OCI-LY1 (cell line): ENCODE measurements around the gene LIF.

Source experiments
- H2AFZ ChIP-seq: fragments of 200-600 bp; sonication (generic), shearing (Covaris generic); 2 replicates; pipeline ENCODE4 v1.6.0; 2014; ENCODE audit warnings: antibody characterized with exemption, mild to moderate bottlenecking, low read length
- H3F3A ChIP-seq: fragments of 200-600 bp; sonication (generic), shearing (Covaris generic); 2 replicates; pipeline ENCODE4 v1.6.0; 2014; ENCODE audit warnings: mild to moderate bottlenecking, antibody characterized with exemption, low read length, moderate library complexity; ENCODE audit not compliant: insufficient read depth
- H3K27ac ChIP-seq: fragments of 200-600 bp; sonication (generic); 2 replicates; pipeline ENCODE4 v1.5.1; 2014; ENCODE audit warnings: low read length, mixed run types, mild to moderate bottlenecking, low read depth; ENCODE audit not compliant: poor library complexity, severe bottlenecking
- H3K27me3 ChIP-seq: fragments of 200-600 bp; sonication (generic); 2 replicates; pipeline ENCODE4 v1.6.0; 2014; ENCODE audit warnings: antibody characterized with exemption, mild to moderate bottlenecking, low read length, moderate library complexity; ENCODE audit not compliant: insufficient read depth
- H3K36me3 ChIP-seq: fragments of 200-600 bp; sonication (generic); 2 replicates; pipeline ENCODE4 v1.6.1; 2014; ENCODE audit warnings: mild to moderate bottlenecking, antibody characterized with exemption, low read length, moderate library complexity, mixed read lengths; ENCODE audit not compliant: insufficient read depth
- H3K4me1 ChIP-seq: fragments of 200-600 bp; sonication (generic); 2 replicates; pipeline ENCODE4 v1.5.1; 2014; ENCODE audit warnings: mild to moderate bottlenecking, low read length, moderate library complexity; ENCODE audit not compliant: insufficient read depth, severe bottlenecking
- H3K4me2 ChIP-seq: fragments of 200-600 bp; sonication (generic), shearing (Covaris generic); 2 replicates; pipeline ENCODE4 v1.6.1; 2014; ENCODE audit warnings: low read length
- H3K4me3 ChIP-seq: fragments of 200-600 bp; sonication (generic); 2 replicates; pipeline ENCODE4 v1.5.1; 2014; ENCODE audit warnings: low read length, low read depth, mild to moderate bottlenecking, mixed read lengths; ENCODE audit not compliant: poor library complexity, severe bottlenecking
- H3K79me2 ChIP-seq: fragments of 200-600 bp; shearing (Covaris generic); 2 replicates; pipeline ENCODE4 v1.6.1; 2016; ENCODE audit warnings: mixed run types, low read length, mixed read lengths; ENCODE audit not compliant: insufficient read depth
- H3K9ac ChIP-seq: fragments of 200-600 bp; sonication (generic), shearing (Covaris generic); 2 replicates; pipeline ENCODE4 v1.6.1; 2014; ENCODE audit warnings: mild to moderate bottlenecking, low read length, mixed read lengths
- H3K9me2 ChIP-seq: fragments of 200-600 bp; sonication (generic), shearing (Covaris generic); 2 replicates; pipeline ENCODE4 v1.6.1; 2014; ENCODE audit warnings: low read depth, mild to moderate bottlenecking, low read length, mixed read lengths
- H3K9me3 ChIP-seq: fragments of 200-600 bp; shearing (Covaris generic); 2 replicates; pipeline ENCODE4 v1.6.1; 2014; ENCODE audit warnings: low read length, mixed read lengths
- H4K20me1 ChIP-seq: fragments of 200-600 bp; sonication (generic), shearing (Covaris generic); 2 replicates; pipeline ENCODE4 v1.6.0; 2016; ENCODE audit warnings: mild to moderate bottlenecking, low read length; ENCODE audit not compliant: insufficient read depth
- EZH2 ChIP-seq: fragments of 200-600 bp; sonication (generic), shearing (Covaris generic); IDR thresholded peaks from 2 replicates; pipeline ENCODE4 v1.8.0; 2017; ENCODE audit warnings: borderline replicate concordance, mixed run types, mild to moderate bottlenecking, antibody characterized with exemption, low read length, moderate library complexity, mixed read lengths
- TF ChIP-seq, protein P1 (sequence below): fragments of 200-600 bp; sonication (generic), shearing (Covaris generic); IDR thresholded peaks from 2 replicates; pipeline ENCODE4 v1.5.1; 2017; ENCODE audit warnings: mild to moderate bottlenecking, antibody characterized with exemption, low read length, moderate library complexity, mixed read lengths

LIF gene

DNA sequence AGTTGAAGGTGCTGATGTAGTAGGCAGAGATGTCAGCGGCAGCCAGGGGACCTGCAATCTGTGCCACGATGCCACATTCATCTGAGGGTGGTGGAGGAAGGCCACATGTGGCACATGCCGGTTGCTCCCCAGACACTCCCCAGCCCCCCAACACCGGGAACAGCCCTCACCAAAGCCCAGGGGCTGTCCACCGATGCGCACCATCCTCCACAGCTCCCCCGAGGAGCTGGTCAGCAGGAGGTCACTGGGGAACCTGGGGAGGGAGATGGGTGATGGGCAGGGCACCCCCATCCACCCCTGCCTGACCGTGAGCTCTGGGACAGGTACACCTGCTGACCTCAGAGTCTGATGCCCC lies 39.3 kb upstream of the LIF start:
- H3K9me3 ChIP-seq: no peaks in the 10 kb centered on the region
- no peak overlapping the region for H3K9ac ChIP-seq
- H3K9me2 ChIP-seq: no peaks in the 10 kb centered on the region
- peaks cover 18% of the 10 kb centered on the region for H3K4me1 ChIP-seq
- H3F3A ChIP-seq: no peaks in the 10 kb centered on the region
- no peak overlapping the region for H2AFZ ChIP-seq
- H3K79me2 ChIP-seq: no peaks in the 10 kb centered on the region
- H3K36me3 ChIP-seq: no peaks in the 10 kb centered on the region
- no peak overlapping the region for H3K4me3 ChIP-seq
- no peak for TF ChIP-seq EZH2
- TF ChIP-seq, protein P1, sequence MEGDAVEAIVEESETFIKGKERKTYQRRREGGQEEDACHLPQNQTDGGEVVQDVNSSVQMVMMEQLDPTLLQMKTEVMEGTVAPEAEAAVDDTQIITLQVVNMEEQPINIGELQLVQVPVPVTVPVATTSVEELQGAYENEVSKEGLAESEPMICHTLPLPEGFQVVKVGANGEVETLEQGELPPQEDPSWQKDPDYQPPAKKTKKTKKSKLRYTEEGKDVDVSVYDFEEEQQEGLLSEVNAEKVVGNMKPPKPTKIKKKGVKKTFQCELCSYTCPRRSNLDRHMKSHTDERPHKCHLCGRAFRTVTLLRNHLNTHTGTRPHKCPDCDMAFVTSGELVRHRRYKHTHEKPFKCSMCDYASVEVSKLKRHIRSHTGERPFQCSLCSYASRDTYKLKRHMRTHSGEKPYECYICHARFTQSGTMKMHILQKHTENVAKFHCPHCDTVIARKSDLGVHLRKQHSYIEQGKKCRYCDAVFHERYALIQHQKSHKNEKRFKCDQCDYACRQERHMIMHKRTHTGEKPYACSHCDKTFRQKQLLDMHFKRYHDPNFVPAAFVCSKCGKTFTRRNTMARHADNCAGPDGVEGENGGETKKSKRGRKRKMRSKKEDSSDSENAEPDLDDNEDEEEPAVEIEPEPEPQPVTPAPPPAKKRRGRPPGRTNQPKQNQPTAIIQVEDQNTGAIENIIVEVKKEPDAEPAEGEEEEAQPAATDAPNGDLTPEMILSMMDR: no peak
- H3K27ac ChIP-seq: no peak overlapping the region
- no peak overlapping the region for H3K4me2 ChIP-seq
- H4K20me1 ChIP-seq: no peaks in the 10 kb centered on the region
- H3K27me3 ChIP-seq: no peaks in the 10 kb centered on the region

DNA sequence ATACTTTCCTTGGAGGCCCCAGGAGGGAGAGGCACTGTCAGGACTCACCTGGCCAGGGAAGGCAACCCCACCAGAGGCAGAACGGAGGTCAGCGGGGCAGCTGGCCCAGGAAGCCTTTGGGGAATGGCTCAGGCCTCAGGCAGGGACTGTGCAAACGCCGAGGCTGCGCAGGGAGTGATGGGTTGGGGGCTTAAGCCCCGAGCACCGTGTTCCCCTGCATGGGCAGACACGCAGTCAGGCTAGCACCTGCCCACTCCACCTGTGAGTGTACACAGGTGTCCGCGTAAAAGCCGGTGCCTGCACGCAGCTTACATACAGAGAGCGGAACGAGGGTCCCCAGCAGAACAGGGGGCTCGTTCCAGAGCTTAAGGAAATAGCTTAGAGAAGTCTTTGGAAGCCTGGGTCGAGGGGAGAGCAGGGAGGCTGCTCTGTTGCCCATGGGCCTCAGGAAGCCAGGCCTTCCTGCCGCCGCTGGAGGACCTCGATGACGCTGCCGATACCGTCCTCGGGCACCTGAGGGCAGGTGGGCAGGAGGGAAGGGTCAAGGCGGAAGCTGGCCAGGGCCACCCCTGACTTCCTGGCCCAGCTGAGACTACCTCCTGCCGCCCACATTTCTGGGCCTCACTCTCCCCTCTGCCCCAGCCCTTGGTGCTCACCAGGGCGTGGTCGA lies 38.8 kb upstream of the LIF start:
- Histone ChIP-seq H3K9me2 (no peaks in the 10 kb centered on the region), H3K4me2 (no peak overlapping the region), H3K4me3 (no peak overlapping the region), H3F3A (no peaks in the 10 kb centered on the region), H4K20me1 (no peaks in the 10 kb centered on the region), H2AFZ (no peak overlapping the region), H3K9me3 (no peaks in the 10 kb centered on the region), H3K9ac (no peak overlapping the region), H3K4me1 (peaks cover 16% of the 10 kb centered on the region), H3K79me2 (no peaks in the 10 kb centered on the region), H3K27ac (no peak overlapping the region), H3K27me3 (no peaks in the 10 kb centered on the region), H3K36me3 (no peaks in the 10 kb centered on the region)
- no peak for TF ChIP-seq EZH2
- TF ChIP-seq, protein P1: no peak

DNA sequence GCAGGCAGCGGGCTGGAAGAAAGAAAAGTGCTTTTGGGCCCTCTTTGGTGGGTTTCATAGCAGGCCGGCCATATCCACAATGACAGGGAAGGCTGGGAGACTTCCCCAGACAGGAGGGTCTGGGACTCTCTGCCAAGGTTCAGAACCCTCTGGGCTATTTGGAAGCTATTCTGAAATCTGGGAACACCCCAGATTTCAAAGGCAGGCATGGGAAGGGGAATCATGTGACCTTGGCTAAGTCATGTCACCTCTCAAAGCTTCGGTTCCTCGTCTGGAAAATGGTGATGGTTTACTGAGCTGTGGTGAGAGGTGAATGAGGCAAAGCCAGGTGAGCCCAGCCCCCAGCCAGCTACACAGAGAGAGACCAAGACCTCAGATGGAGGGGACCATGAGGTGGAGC lies 38.1 kb upstream of the LIF start:
- Histone ChIP-seq H3K4me1 (peaks cover 10% of the 10 kb centered on the region), H3K4me3 (no peak overlapping the region), H3F3A (no peaks in the 10 kb centered on the region), H4K20me1 (no peaks in the 10 kb centered on the region), H3K4me2 (no peak overlapping the region), H3K27me3 (no peaks in the 10 kb centered on the region), H2AFZ (no peak overlapping the region), H3K9me3 (no peaks in the 10 kb centered on the region), H3K9ac (no peak overlapping the region), H3K79me2 (no peaks in the 10 kb centered on the region), H3K27ac (no peak overlapping the region), H3K36me3 (no peaks in the 10 kb centered on the region), H3K9me2 (no peaks in the 10 kb centered on the region)
- TF ChIP-seq, protein P1: no peak
